DMS53 treated with DMSO at 0.1 percent for 48 hours (cell line): Measurements from ENCODE around the gene SNRPD3.
"Not testable (repeated sequence)": the region's sequence is repeated elsewhere in the genome, so short reads cannot be mapped to it uniquely, and the experiment has no call there.

Experiments used
- DNase-seq: peaks from one replicate; lab custom pipeline; 2025; ENCODE audit not compliant: unreplicated experiment; lab: John Stamatoyannopoulos, UW

SNRPD3 gene

DNA sequence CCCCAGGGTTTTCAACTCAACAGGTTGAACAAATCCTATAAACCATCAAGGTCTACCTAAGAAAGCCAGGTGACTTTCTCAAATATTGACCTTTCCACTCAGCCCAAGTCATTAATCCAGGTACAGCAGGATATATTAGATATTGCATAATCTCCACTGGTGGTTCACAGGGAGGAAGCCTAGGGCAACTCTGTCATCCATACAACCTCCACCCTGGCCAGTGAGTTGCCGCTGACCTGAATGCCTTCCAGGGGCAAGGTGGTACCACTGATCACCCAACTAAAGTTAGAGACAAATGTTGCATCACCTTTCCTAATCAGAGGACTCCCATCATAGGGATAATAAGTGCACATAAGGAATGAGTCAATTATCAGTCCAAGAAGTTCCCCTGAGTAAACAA lies 23.7 kb upstream of the SNRPD3 start:
- DNase-seq, result peak; percentile 29

DNA sequence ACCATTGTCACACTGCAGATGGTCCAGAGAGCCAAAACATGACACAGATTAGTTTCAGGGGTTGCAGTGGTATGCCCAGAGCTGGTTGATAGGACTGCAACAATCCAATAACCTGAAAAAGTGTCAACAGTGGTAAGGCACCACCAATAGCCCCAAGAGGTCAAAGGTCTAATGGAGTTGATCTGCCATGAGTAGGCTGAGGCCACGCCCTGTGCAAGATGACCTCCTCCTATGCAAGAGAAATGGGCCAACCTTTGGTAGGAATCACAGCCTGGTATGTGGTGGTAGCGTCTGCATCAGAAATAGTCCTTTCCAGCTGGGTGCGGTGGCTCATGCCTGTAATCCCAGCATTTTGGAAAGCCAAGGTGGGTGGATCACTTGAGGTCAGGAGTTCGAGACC lies 20.5 kb upstream of the SNRPD3 start:
- DNase-seq, result no peak

DNA sequence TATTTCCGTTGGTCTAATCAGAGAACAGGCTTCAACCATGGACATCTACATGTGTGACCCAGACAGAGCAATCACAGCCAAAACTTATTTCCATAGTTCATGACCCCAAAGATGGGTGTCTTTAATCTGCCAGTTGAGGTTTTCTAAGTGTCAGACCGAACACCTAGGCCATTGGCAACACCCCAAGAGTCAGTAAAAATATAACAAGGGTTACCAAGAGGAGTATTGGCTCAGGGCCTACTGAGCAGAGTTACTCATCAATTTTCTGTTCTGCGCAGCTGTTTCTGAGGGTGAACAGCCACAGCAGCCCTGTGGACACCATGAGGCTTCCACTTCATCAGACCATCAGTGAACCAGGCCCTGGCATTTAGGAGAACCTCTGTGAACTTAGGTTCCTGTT lies 19.7 kb upstream of the SNRPD3 start:
- DNase-seq, result no peak

- DNase-seq, result no peak
Observed at GRCh38 chr22:24540470-24540869, 15.3 kb upstream of the SNRPD3 start.

DNA sequence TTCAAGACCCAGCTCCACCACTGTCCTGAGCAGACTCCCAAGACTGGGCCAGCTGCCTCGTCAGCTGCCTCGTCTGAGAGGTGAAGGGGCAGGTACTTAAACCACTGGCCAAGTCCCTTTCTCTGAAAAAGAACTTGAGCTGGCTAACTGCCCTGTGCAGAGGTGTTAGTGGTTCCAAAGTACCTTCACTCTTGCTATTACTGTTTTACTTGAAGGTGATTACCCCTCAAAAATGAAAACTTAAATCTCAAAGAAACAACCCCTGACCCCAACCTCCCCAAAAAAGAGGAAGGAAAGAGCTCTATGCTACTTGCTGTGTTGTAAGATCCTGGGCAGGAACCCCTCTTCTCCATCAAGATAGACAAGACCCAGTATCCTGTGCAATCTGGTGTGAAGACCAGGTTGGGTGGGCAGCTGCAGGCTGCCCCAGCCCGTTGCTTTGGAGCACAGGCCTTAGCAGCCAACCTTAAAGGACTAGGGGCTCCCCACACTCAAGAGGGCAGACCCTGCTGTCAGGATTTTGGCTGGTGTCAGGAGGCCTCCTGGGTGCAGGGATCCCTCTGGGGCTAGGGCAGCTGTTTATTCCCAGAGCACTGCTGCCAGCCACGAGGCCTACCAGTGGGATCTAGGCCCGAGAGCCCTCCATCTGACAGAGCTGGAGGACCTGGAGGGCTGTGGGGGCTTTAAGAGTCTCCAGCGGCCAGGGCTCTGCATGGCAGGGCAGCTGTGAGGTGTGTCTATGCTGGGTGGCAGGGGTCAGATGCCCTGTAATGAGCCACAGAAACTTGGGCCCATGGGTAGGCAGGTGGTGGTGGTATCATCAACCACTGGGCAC lies 13.9 kb upstream of the SNRPD3 start:
- no peak for DNase-seq

GRCh38 chr22:24542641-24543040 lies 13.2 kb upstream of the SNRPD3 start:
- no peak for DNase-seq

DNA sequence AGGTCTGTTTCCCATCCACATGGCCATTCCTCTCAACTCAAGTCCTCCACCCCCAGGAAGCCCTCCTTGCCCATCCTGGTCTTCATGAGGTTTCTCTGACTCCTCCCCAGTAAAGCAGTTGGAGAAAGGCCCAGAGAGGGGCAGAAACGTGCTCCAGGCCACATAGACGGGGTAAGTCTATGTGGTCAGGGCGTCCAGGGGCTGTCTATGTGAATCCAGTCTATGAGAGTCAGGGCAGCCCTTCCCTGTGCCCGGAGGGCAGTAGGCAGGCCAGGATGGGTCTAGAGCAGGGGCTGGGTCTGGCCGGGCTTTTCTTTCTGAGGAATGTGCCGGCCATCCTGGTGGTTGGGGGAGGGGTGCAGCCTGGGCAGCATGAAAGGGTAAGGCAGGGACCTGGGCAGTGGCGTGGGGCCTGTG lies 12.6 kb upstream of the SNRPD3 start:
- no peak for DNase-seq

- DNase-seq, result no peak
Observed at GRCh38 chr22:24543679-24544243, 12.0 kb upstream of the SNRPD3 start.

DNA sequence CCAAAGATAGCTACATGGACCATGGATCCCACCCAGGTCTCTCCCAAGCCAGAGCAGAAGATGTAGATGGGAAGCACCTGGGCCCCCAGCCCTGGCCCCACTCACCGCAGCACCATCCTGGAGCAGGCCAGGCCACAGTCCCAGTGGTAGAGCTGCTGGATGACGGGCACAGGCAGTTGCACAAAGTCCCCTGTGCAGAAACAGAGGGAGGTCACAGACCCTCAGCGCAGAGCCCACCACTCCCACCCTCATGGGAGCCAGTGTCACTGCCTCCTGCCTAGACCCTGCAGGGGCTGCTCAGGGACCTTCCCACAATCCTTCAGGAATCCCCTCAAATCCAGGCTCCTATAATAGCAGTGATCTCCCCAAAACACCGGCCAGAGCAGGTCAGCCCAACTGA lies 7.0 kb upstream of the SNRPD3 start:
- DNase-seq, result no peak

GRCh38 chr22:24550028-24550901 lies 5.5 kb upstream of the SNRPD3 start:
- DNase-seq, result no peak

- DNase-seq, result no peak
Observed at GRCh38 chr22:24550902-24551435, 4.8 kb upstream of the SNRPD3 start.

- DNase-seq, result not testable (repeated sequence)
Observed at GRCh38 chr22:24552503-24553286, 3.1 kb upstream of the SNRPD3 start.

GRCh38 chr22:24553597-24554312 lies 2.0 kb upstream of the SNRPD3 start:
- no peak for DNase-seq

DNA sequence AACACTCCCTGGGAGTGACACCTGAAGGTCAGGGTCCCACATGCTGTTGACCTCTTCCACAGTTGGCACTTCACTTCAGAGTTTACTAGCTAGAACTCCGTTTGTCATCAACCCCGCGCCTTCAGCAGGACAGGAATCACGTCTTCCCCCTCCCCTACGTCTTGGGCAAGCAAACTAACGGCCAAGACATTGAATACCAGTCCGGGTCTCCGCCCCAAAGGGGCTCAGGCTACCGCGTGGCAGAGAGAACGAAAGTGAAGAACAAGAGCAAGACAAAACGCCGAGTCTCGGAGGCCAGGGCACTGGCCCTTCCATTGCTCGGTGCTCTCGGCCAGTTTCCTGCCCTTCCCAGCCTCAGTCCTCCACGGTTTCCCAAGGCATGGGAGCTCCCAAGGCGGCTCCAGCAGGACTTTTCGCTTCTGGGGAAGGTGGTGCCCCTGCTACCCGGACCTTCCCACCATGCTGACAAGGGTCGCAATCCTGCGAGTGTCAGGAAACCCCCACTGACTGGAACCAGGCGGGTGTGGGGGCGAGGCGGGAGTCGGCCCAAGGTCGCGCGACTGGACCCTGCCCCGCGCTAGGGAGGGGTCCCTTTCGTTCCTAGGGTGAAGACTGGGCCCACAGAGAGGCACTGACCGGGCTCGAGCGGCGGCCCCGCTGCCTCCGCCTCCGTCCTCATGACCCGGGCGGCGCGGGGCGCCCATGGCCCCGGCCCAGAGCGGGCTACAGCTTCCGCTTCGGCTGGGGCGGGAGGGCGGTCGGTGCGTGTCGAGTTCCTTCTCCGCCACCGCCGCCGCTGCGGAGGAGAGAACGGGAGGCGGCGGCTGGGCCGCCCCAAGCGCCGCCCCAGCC lies 1.3 kb upstream of the SNRPD3 start, which contains the start of gene GUCD1:
Gene GUCD1, minus strand, starts transcription at position 826 of the 852 bp plus-strand sequence. Its CDS starts 147 bp downstream, at position 679.
- DNase-seq, result no peak

GRCh38 chr22:24559471-24559870 lies 3.7 kb downstream of the SNRPD3 start:
- no peak for DNase-seq

DNA sequence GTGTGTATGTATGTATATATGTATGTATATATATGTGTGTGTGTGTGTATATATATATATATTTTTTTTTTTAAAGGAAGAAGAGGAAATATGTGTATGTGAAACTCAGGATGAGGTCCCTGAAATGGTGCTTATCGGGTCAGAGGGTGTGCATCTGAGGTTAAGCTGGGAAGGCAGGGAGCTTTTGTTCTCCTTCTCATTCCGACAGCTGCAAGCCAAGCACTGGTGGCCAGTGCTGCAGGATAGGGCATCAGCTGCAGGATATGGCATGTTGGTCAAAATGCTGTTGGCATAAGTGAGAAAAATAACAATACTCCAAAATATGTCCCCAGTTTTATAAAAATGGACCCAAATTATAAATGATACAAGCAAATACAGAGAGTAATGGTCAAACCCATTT lies 7.4 kb downstream of the SNRPD3 start:
- no peak for DNase-seq

DNA sequence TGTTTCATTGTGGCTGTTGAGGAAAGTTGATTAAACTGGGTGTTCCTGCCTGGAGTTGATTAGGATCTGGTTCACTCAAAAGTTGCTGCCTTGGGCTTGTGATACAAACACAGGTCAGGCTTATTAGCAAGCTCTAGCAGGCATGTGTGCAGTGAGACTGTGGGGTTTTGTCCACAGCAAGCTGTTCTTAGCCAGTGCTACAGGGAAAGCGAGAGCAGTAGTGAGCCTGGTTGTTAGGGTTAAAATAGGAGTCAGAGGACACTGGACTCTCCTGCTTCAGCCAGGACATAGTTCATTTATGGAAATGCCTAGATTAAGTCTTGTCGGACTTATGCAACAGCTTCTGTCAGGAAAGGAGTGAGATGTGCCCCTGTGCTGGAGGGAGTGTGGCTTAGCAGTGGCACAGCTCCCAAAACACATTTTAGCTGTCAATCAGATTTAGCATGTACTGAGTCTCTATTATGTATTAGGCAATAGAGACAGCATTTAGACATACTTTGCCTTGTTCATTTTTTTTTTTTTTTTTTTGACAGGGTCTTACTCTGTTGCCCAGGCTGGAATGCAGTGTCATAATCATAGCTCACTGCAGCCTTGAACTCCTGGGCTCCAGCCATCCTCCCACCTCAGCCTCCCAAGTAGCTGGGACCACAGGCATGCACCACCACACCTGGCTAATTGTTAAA lies 8.7 kb downstream of the SNRPD3 start:
- no peak for DNase-seq

DNA sequence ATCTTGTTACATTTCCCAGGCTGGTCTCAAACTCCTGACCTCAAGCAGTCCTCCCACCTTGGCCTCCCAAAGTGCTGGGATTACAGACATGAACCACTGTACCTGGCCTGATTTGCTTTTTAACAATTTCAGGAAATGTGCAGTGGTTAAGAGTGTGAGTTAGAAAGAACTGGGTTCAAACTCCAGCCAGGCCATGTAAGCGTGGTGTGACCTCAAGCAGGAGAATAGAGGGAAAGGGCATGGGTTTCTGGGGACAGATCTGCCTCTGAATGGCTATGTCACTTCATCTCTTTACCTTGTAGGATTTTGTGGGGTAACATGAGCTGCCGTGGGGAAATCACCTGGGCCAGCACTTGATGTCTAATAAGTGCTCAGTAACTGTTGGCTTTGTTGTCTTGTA lies 9.3 kb downstream of the SNRPD3 start:
- DNase-seq, result no peak
